ENCODE measurements around the gene GOLGA6D.

DNA sequence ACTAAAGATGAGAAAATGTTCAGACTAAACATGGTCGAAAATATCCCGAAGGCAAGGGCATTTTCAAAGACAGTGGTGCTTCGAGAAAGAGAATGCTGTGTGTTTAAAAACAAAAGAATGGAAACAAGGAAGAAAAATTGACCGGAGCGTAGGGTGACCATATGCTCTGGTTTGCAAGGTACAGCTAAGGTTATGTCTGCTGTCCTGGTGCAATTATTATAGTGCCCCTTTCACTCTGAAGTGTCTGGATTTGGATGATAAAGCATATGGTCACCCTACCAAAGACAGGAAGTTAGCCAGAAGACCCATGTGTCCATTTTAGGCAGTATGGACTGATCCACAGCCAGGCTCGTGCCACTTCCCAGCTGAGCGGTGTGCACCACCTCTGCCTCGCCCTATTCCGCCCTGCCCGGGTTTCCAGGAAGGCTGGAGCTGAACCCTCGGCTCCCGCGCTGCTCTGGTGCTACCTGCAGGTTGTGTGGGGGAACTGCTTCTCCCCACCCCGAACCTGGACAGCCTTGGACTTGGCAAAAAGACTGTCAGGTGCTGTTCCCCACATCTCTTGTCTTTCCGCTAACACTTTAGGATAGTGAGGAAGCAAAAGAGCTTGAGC, 25.2 kb downstream of the GOLGA6D start:
- TF ChIP-seq POLR2A (IDR thresholded peaks at IDR 0.05; ENCODE audit: extremely low read depth, insufficient read length): no peak
- peak; percentile 75 for TF ChIP-seq CTCF (IDR thresholded peaks at IDR 0.05; ENCODE audit: low read depth, low read length)
- no peak for TF ChIP-seq MYC (IDR thresholded peaks at IDR 0.05; ENCODE audit: low read depth, low read length)

All from NB4 (cell line).